Naive B cell (primary cell): ENCODE measurements around the gene ATG9B. TPM values are rescaled to one million over a fixed set of nuclear protein-coding genes. Genes with fewer than 3 reads are reported as not detected.

ENCODE experiments used
- ATAC-seq, 2 donors: fragments of 150-1000 bp; cut with Tn5 transposase; 2 replicates each; pipeline ENCODE4 v1.10.0; 2021; ENCODE audit warnings: low read depth in 2 of 2, mild to moderate bottlenecking in 2 of 2, moderate library complexity in 2 of 2
- DNase-seq: peaks from one replicate; pipeline ENCODE4 v3.0.0; 2022
- H3K27ac Mint-ChIP-seq, 6 donors: one replicate each; pipeline ENCODE4 v1.8.0; 2020 to 2022; ENCODE audit warnings: mild to moderate bottlenecking in 6 of 6, mixed read lengths in 6 of 6, moderate library complexity in 5 of 6, inconsistent platforms in 2 of 6
- H3K27me3 Mint-ChIP-seq, 3 donors: one replicate each; pipeline ENCODE4 v1.8.0; 2021 to 2022; ENCODE audit warnings: mixed read lengths in 3 of 3, mild to moderate bottlenecking in 1 of 3
- H3K36me3 Mint-ChIP-seq, 2 donors: one replicate each; pipeline ENCODE4 v1.8.0; 2020 to 2022; ENCODE audit warnings: mixed read lengths in 2 of 2, inconsistent platforms in 1 of 2, mild to moderate bottlenecking in 1 of 2
- H3K4me1 Mint-ChIP-seq, 3 donors: one replicate each; pipeline ENCODE4 v1.8.0; 2020 to 2022; ENCODE audit warnings: mixed read lengths in 3 of 3, inconsistent platforms in 1 of 3, mild to moderate bottlenecking in 1 of 3, moderate library complexity in 1 of 3
- H3K4me3 Mint-ChIP-seq, 8 donors: one replicate each; pipeline ENCODE4 v1.8.0; 2020 to 2022; ENCODE audit warnings: mild to moderate bottlenecking in 8 of 8, mixed read lengths in 8 of 8, moderate library complexity in 8 of 8, inconsistent platforms in 2 of 8
- H3K9me3 Mint-ChIP-seq, 7 donors: one replicate each; pipeline ENCODE4 v1.8.0; 2020 to 2022; ENCODE audit warnings: mixed read lengths in 7 of 7, mild to moderate bottlenecking in 5 of 7, inconsistent platforms in 2 of 7, moderate library complexity in 1 of 7
- polyA plus RNA-seq, 6 donors: library from polyadenylated mRNA; unstranded; fragments of 300-500 nt; fragmentation: Illumina TruSeq; gene quantifications; one replicate each; pipeline ENCODE4 v1.2.3, GENCODE V29; 2021; ENCODE audit warnings: low read depth in 6 of 6

ATG9B gene
- polyA plus RNA-seq, 6 donors from 2014 or later = 7.6 to 14.3 (median 9.6) TPM

GRCh38 chr7:151062111-151062398 lies 37.8 kb upstream of the ATG9B start:
- peaks cover 28 to 48% (median 34%) of the 10 kb centered on the region in 3 donors for H3K4me1 Mint-ChIP-seq

GRCh38 chr7:151061213-151062110 lies 37.2 kb upstream of the ATG9B start:
- Mint-ChIP-seq H3K27ac (peak overlapping the region in 3 of 6 donors; percentile 48 to 87 (median 59)), H3K36me3 (no peaks in the 10 kb centered on the region), H3K27me3 (no peaks in the 10 kb centered on the region), H3K4me3 (peak overlapping the region in 6 of 8 donors; percentile 52 to 97 (median 90)), H3K9me3 (no peaks in the 10 kb centered on the region), H3K4me1 (peaks cover 32 to 53% (median 39%) of the 10 kb centered on the region in 3 donors)
- no peak for DNase-seq
- ATAC-seq = no peak

More at GRCh38 chr7:151062111-151062398, 37.8 kb upstream of the ATG9B start:
- DNase-seq = no peak
- Mint-ChIP-seq H3K27ac (peak overlapping the region in 1 of 6 donors; percentile 42), H3K36me3 (no peaks in the 10 kb centered on the region), H3K4me3 (peak overlapping the region in 3 of 8 donors; percentile 15 to 91 (median 52)), H3K9me3 (no peaks in the 10 kb centered on the region), H3K27me3 (no peaks in the 10 kb centered on the region)
- ATAC-seq = no peak

- Mint-ChIP-seq H3K9me3 (no peaks in the 10 kb centered on the region), H3K27ac (peak overlapping the region in 3 of 6 donors; percentile 39 to 87 (median 59)), H3K4me3 (peak overlapping the region; percentile 88 to 97 (median 92)), H3K36me3 (no peaks in the 10 kb centered on the region), H3K4me1 (peaks cover 32 to 53% (median 39%) of the 10 kb centered on the region in 3 donors), H3K27me3 (no peaks in the 10 kb centered on the region)
- no peak for ATAC-seq
- no peak for DNase-seq
Observed at GRCh38 chr7:151060416-151061212, 36.3 kb upstream of the ATG9B start.

GRCh38 chr7:151060113-151060415 lies 35.8 kb upstream of the ATG9B start:
- DNase-seq (no peak), ATAC-seq (no peak)
- H3K4me3 Mint-ChIP-seq = peak overlapping the region; percentile 88 to 97 (median 92)
- no peaks in the 10 kb centered on the region for H3K36me3 Mint-ChIP-seq
- no peaks in the 10 kb centered on the region for H3K27me3 Mint-ChIP-seq
- peak overlapping the region in 4 of 6 donors; percentile 39 to 87 (median 64) for H3K27ac Mint-ChIP-seq
- peaks cover 32 to 53% (median 39%) of the 10 kb centered on the region in 3 donors for H3K4me1 Mint-ChIP-seq
- H3K9me3 Mint-ChIP-seq = no peaks in the 10 kb centered on the region

GRCh38 chr7:151059367-151060112 lies 35.2 kb upstream of the ATG9B start, which contains the start of gene SLC4A2:
Gene SLC4A2 (plus strand): TSS chr7:151059589. CDS start chr7:151061988, 2,399 bp downstream.
- Mint-ChIP-seq H3K27ac (peak within 1 kb of the TSS; percentile 87 to 98 (median 96)), H3K9me3 (no peaks in the 10 kb centered on the region), H3K36me3 (peaks cover 0 to 4% of the 10 kb centered on the region in 2 donors), H3K4me3 (peak within 1 kb of the TSS; percentile 90 to 97 (median 95)), H3K4me1 (peaks cover 32 to 53% (median 39%) of the 10 kb centered on the region in 3 donors), H3K27me3 (peaks cover 0 to 3% (median 0%) of the 10 kb centered on the region in 3 donors)
- ATAC-seq (peak; percentile 32 to 37), DNase-seq (peak; percentile 81)

GRCh38 chr7:151058781-151059366 lies 34.6 kb upstream of the ATG9B start:
- no peak for DNase-seq
- ATAC-seq = no peak
- Mint-ChIP-seq H3K27me3 (peaks cover 0 to 6% (median 0%) of the 10 kb centered on the region in 3 donors), H3K4me1 (peaks cover 32 to 50% (median 39%) of the 10 kb centered on the region in 3 donors), H3K36me3 (peaks cover 0 to 6% of the 10 kb centered on the region in 2 donors), H3K4me3 (peak overlapping the region; percentile 90 to 97 (median 95)), H3K27ac (peak overlapping the region; percentile 87 to 98 (median 95)), H3K9me3 (no peaks in the 10 kb centered on the region)

- peak; percentile 88 to 92 for ATAC-seq
- peaks cover 32 to 43% (median 37%) of the 10 kb centered on the region in 3 donors for H3K4me1 Mint-ChIP-seq
Observed at GRCh38 chr7:151057989-151058780, 33.9 kb upstream of the ATG9B start.

GRCh38 chr7:151057506-151057988 lies 33.3 kb upstream of the ATG9B start, which contains the start of gene CDK5:
Gene CDK5 (minus strand): TSS chr7:151057897. CDS start chr7:151057848, 49 bp downstream.
- peak within 1 kb of the TSS; percentile 90 to 97 (median 95) for H3K4me3 Mint-ChIP-seq
- peaks cover 3 to 14% (median 3%) of the 10 kb centered on the region in 3 donors for H3K27me3 Mint-ChIP-seq
- no peaks in the 10 kb centered on the region for H3K9me3 Mint-ChIP-seq
- ATAC-seq (peak; percentile 3 to 4), DNase-seq (no peak)
- peaks cover 0 to 15% of the 10 kb centered on the region in 2 donors for H3K36me3 Mint-ChIP-seq
- H3K27ac Mint-ChIP-seq = peak within 1 kb of the TSS; percentile 87 to 98 (median 95)
- peaks cover 32 to 43% (median 40%) of the 10 kb centered on the region in 3 donors for H3K4me1 Mint-ChIP-seq

More at GRCh38 chr7:151057989-151058780, 33.9 kb upstream of the ATG9B start:
- H3K36me3 Mint-ChIP-seq = peaks cover 0 to 8% of the 10 kb centered on the region in 2 donors
- no peaks in the 10 kb centered on the region for H3K9me3 Mint-ChIP-seq
- H3K4me3 Mint-ChIP-seq = peak overlapping the region; percentile 90 to 97 (median 95)
- peaks cover 0 to 8% (median 0%) of the 10 kb centered on the region in 3 donors for H3K27me3 Mint-ChIP-seq
- DNase-seq = peak; percentile 94
- peak overlapping the region; percentile 87 to 98 (median 95) for H3K27ac Mint-ChIP-seq

- H3K4me3 Mint-ChIP-seq = peak overlapping the region; percentile 90 to 97 (median 95)
- peaks cover 0 to 19% of the 10 kb centered on the region in 2 donors for H3K36me3 Mint-ChIP-seq
- peaks cover 30 to 43% (median 41%) of the 10 kb centered on the region in 3 donors for H3K4me1 Mint-ChIP-seq
- ATAC-seq (no peak), DNase-seq (no peak)
- H3K27ac Mint-ChIP-seq = peak overlapping the region in 4 of 6 donors; percentile 52 to 92 (median 79)
- H3K9me3 Mint-ChIP-seq = no peaks in the 10 kb centered on the region
- H3K27me3 Mint-ChIP-seq = peaks cover 5 to 19% (median 10%) of the 10 kb centered on the region in 3 donors
Observed at GRCh38 chr7:151056666-151057505, 32.6 kb upstream of the ATG9B start.

GRCh38 chr7:151056283-151056665 lies 32.0 kb upstream of the ATG9B start:
- peaks cover 5 to 19% (median 16%) of the 10 kb centered on the region in 3 donors for H3K27me3 Mint-ChIP-seq
- ATAC-seq = no peak
- H3K4me1 Mint-ChIP-seq = peaks cover 24 to 37% (median 35%) of the 10 kb centered on the region in 3 donors
- peak overlapping the region; percentile 9 to 97 (median 93) for H3K4me3 Mint-ChIP-seq
- peaks cover 0 to 19% of the 10 kb centered on the region in 2 donors for H3K36me3 Mint-ChIP-seq
- no peaks in the 10 kb centered on the region for H3K9me3 Mint-ChIP-seq
- DNase-seq = no peak
- peak overlapping the region in 2 of 6 donors; percentile 19 to 37 for H3K27ac Mint-ChIP-seq

GRCh38 chr7:151053751-151054150 lies 29.5 kb upstream of the ATG9B start:
- H3K36me3 Mint-ChIP-seq = peaks cover 0 to 19% of the 10 kb centered on the region in 2 donors
- H3K4me3 Mint-ChIP-seq = no peak overlapping the region
- no peak for DNase-seq
- H3K27ac Mint-ChIP-seq = no peak overlapping the region
- no peak for ATAC-seq
- peaks cover 5 to 28% (median 27%) of the 10 kb centered on the region in 3 donors for H3K27me3 Mint-ChIP-seq
- H3K9me3 Mint-ChIP-seq = no peaks in the 10 kb centered on the region
- peaks cover 12 to 25% (median 18%) of the 10 kb centered on the region in 3 donors for H3K4me1 Mint-ChIP-seq
